ENCODE measurements around the gene COL5A1.

The COL5A1 gene

DNA sequence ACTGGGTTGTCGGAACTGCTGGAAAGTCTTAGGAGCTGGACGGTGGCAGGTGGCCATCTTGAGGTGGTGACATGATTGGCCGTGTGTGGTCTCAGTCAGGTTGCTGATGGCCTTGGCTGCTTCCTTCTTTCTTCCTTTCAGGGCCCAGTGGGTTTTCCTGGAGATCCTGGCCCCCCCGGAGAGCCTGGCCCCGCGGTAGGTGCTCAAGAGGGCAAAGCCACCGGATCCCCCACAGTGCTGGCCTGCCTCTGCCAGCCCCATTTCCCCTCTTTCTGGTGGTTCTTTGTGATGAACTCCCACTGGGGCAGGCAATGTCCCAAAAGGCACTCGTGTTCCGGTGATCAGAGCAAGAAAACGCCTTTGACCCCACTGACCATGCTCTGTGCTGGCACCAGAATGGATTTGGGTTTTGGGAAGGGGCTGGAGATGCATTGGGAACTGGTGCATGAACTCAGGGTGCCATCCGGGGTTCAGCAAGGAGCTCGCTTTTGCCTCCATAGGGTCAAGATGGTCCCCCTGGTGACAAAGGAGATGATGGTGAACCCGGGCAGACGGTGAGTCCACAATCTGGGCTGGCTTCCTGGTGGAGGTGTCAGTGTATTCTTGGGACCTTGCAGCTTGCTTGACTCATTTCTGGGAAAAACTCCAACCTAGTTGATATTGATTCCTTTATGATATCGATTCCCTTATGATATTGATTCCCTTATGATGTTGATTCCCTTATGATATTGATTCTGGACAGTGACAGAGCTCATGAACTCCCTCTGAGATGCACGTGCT is 174.0 kb downstream of the COL5A1 start:
- DNase-seq (ENCODE audit: low read depth in 2 of 2): no peak

GRCh38 chr9:134816264-134816663 is 174.7 kb downstream of the COL5A1 start:
- no peak for DNase-seq (ENCODE audit: low read depth in 2 of 2)

- no peak for DNase-seq (ENCODE audit: low read depth in 2 of 2)
These were observed 176.5 kb downstream of the COL5A1 start for GRCh38 chr9:134818000-134818568.

GRCh38 chr9:134818591-134818990 is 177.0 kb downstream of the COL5A1 start:
- no peak for DNase-seq (ENCODE audit: low read depth in 2 of 2)

- DNase-seq (ENCODE audit: low read depth in 2 of 2): no peak
These were observed 179.3 kb downstream of the COL5A1 start for GRCh38 chr9:134820901-134821300.

DNA sequence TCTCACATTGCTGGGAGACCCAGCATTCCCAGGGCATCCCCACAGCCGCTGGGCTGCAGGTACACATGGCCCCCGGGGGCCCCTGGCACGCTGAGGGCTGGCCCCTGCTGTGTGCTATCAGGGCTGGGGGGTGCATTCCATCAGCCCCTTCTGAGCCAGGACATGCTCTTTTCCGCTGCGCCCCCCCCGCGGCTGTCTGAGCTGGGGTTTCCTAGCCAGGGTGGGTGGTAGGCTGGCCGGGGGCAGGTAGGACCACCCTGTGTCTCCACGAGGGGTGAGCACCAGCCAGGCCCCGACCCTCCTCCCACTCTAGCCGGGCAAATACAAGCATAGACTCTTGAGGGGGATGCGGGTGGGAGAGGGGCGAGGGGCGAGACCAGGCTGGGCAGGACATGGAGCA is 180.9 kb downstream of the COL5A1 start:
- DNase-seq (ENCODE audit: low read depth in 2 of 2): no peak

DNA sequence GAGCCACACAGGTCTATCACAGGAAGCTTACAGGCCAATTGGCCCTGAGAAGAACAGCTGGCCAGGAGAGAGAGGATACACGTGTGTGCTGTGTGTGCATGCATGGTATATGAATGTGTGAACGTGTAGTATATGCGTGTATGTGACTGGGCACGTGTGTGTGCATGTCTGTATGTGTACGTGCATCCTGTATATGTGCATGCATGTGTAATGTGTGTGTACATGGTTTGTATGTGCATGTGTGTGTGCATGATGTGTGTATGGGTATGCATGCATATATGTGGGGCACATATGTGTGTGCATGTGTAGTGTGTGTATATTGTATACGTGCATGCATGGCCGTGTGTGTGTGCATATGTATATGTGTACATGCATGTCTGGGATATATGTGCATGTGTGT is 182.0 kb downstream of the COL5A1 start:
- no peak for DNase-seq (ENCODE audit: low read depth in 2 of 2)

- no peak for DNase-seq (ENCODE audit: low read depth in 2 of 2)
These were observed 183.0 kb downstream of the COL5A1 start for GRCh38 chr9:134824583-134824982.

DNA sequence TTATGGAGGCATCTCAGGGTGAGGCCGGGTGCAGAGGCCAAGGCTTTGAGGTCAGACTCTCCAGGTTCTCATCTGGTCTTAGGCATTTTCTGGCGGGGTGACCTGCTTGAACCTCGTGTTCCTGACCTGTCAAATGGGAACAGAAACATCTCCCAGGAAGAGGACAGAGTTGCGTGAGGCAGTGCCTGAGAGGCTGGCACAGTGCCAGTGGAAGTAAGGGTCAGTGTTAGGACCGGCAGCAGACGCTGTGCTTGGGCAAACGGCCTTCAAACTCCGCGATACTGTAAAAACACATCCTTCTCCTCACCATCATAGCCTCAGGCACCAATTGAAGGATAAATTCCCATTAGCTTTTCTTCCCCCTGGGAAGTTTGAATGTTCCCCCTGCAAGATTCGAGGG is 183.4 kb downstream of the COL5A1 start:
- DNase-seq (ENCODE audit: low read depth in 2 of 2): no peak

- no peak for DNase-seq (ENCODE audit: low read depth in 2 of 2)
These were observed 185.0 kb downstream of the COL5A1 start for GRCh38 chr9:134826336-134827285.

DNA sequence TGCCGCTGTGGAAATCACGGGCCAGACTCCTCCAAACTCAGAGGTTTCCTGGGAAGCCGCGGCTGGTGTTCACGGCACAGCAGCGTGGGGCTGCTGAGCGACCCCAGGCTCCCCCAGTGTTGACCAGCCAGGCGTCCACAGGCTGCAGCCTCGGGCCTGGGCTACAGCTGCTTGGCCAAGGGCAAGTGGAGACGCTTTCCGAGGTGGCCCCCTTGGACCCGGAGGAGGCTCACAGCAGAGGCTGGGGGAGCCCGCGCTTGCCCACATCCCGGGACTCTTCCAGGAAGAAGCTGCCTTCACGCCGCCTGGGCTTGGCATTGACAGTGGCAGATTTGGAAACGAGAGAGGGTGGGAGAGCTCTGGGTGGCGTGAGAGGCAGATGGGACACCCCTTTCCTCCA is 186.0 kb downstream of the COL5A1 start:
- DNase-seq (ENCODE audit: low read depth in 2 of 2): no peak

- no peak for DNase-seq (ENCODE audit: low read depth in 2 of 2)
These were observed 186.4 kb downstream of the COL5A1 start for GRCh38 chr9:134827993-134828392.

GRCh38 chr9:134828892-134829291 is 187.3 kb downstream of the COL5A1 start:
- no peak for DNase-seq (ENCODE audit: low read depth in 2 of 2)

DNA sequence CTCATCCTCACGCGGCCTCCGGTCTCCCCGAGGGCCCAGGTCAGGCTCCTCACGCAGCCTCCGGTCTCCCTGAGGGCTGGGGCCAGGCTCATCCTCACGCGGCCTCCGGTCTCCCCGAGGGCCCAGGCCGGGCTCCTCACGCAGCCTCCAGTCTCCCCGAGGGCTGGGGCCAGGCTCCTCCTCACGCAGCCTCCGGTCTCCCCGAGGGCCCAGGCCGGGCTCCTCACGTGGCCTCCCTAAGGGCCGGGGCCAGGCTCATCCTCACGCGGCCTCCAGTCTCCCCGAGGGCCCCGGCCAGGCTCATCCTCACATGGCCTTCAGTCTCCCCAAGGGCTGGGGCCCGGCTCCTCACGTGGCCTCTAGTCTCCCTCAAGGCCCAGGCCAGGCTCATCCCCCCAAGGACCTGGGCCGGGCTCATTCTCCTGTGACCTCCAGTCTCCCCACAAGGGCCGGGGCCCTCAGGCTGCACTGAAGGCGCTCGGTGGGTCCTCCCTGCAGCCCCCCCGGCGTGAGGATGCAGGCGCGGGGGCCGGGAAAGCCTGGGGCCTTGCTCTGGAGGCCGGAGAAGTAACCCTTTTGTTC is 187.8 kb downstream of the COL5A1 start:
- no peak for DNase-seq (ENCODE audit: low read depth in 2 of 2)

- DNase-seq (ENCODE audit: low read depth in 2 of 2): no peak
These were observed 188.5 kb downstream of the COL5A1 start for GRCh38 chr9:134830126-134830525.

DNA sequence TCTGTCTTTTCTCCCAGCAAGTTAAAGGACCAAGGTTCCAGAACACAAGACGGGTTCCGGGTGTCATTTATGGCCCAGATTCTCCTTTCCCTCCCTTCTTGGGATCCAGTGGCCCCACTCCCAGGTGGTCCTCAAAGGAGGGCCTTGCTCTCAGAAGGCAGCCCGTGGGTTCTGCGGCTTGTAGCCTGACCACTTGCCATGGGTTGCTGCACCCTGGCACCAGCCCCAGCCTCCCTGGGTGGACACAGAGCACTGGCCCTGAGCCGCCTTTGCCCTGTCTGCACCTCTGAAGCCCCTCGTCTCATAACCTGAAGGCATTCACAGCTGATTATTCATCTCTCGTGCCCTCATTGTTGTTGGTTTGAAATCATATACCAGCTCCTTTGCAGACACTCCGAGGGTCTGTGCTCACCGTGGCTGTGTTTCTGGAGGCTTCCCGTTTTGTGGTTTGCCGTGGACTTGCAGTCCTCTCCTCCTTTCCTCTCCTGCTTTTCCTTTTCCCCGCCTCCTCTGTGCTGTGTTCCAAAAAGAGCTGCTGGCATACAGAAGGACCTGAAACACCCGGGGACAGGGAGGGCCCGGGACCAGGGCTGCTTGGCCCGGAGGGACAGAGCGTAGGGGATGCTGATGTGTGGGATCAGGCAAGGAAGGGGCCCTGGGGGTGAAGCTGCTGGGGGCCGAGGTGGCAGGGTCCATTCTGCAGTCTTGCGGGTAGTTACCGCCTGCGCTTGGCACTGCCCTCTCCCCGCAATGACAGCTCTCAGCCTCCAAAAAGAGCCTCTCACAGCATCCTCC is 189.5 kb downstream of the COL5A1 start:
- DNase-seq (ENCODE audit: low read depth in 2 of 2): no peak

DNA sequence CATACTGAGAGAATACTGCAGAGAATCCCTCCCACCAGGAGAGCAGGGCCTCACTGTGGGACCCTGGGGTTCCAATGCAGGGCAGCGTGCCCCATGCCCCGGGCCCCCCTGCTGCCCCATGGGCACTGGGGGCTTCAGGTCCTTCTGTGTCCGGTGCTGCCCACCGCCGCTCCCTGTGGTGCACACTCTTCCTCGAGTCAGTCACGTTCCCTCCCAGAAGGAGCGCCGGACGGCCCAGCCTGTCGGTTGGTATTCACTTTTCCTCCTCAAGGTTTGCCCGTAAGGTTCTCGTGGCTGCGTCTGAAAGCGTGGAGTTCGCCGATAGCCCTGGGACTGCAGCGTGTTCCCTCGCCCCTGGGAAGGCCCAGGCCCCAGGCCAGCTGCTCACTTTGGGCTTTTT is 190.9 kb downstream of the COL5A1 start:
- no peak for DNase-seq (ENCODE audit: low read depth in 2 of 2)

DNA sequence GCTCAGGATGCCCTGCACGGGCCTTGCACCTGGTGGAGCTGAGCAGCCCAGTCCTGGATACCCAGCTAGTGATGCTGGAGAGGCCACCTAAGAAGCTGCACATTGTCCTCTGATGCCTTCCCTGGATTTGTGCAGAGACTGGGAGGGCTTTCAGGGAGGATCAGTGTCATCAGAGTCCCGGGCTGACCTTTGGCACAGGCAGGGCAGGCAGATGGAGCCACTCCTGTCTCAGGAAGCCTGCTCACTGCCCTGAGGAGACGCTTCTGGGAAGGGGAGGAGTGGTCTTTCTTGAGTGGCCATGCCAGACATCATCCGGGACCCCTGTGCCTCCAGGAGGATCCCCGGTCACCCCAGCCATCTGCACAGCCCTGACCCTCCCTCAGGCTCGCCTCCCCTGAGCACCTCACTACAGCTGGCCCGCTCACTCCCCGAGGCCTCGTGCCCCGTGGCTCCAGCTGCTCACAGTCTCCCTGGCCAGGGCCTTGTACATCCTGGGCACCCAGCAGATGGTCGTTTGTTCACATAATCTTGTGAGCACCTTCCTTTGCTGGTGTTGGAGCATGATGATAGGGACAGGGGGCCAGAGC is 191.8 kb downstream of the COL5A1 start:
- DNase-seq (ENCODE audit: low read depth in 2 of 2): no peak

GRCh38 chr9:134834217-134834956 is 192.8 kb downstream of the COL5A1 start:
- DNase-seq (ENCODE audit: low read depth in 2 of 2): no peak

DNA sequence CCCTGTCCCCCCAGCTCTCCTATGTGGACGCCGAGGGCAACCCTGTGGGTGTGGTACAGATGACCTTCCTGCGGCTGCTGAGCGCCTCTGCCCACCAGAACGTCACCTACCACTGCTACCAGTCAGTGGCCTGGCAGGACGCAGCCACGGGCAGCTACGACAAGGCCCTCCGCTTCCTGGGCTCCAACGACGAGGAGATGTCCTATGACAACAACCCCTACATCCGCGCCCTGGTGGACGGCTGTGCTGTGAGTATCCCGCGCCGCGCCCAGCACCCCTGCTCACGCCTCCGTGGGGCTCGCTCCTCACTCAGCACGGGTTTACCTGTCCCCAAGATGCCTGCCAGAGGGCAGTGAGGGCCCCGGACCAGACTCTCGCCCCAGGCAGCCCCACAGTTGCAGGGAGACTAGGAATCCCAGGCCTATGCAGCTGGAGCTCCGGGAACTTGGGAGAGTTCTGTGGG is 193.4 kb downstream of the COL5A1 start:
- DNase-seq (ENCODE audit: low read depth in 2 of 2): no peak
